ENCODE measurements around the gene PSMD7. TPM values are rescaled to one million over a fixed set of nuclear protein-coding genes. Genes with fewer than 3 reads are reported as not detected.
"Not testable (repeated sequence)": the region's sequence is repeated elsewhere in the genome, so short reads cannot be mapped to it uniquely, and the experiment has no call there.

Gene PSMD7
- total RNA-seq, 2 donors from 2014 or later = 128 to 137 TPM

DNA sequence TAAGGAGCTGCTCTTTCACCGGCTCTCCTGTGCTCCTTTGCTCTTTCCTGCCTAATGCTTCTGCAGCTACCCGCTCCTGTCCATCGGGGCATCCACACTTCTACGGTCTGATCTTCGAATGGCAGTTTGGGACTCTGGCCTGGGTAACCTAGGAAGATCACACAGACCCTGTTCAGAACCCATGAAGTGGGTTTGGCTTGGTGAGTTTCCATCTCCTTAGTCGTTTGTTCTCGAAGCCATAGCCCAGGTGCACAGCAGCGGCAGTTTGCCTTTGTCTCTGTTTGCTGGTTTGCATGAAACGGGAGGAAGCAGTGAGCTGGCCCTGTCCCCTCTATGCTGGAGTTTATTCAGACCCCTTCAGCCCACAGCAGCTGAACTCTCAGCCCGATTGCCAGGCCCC is 29.0 kb downstream of the PSMD7 start:
- no peak overlapping the region for H3K9ac ChIP-seq (ENCODE audit: extremely low read depth, low read length, poor library complexity, severe bottlenecking)
- TF ChIP-seq, protein P1, sequence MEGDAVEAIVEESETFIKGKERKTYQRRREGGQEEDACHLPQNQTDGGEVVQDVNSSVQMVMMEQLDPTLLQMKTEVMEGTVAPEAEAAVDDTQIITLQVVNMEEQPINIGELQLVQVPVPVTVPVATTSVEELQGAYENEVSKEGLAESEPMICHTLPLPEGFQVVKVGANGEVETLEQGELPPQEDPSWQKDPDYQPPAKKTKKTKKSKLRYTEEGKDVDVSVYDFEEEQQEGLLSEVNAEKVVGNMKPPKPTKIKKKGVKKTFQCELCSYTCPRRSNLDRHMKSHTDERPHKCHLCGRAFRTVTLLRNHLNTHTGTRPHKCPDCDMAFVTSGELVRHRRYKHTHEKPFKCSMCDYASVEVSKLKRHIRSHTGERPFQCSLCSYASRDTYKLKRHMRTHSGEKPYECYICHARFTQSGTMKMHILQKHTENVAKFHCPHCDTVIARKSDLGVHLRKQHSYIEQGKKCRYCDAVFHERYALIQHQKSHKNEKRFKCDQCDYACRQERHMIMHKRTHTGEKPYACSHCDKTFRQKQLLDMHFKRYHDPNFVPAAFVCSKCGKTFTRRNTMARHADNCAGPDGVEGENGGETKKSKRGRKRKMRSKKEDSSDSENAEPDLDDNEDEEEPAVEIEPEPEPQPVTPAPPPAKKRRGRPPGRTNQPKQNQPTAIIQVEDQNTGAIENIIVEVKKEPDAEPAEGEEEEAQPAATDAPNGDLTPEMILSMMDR (conservative IDR thresholded peaks at IDR 0.05) = no peak
- Mint-ChIP-seq H3K36me3 (ENCODE audit: low read depth) (peaks cover 31% of the 10 kb centered on the region), H3K27me3 (ENCODE audit: insufficient read depth) (no peaks in the 10 kb centered on the region), H3K4me3 (no peak overlapping the region), H3K27ac (no peak overlapping the region), H3K9me3 (no peaks in the 10 kb centered on the region), H3K4me1 (no peaks in the 10 kb centered on the region)
- no peaks in the 10 kb centered on the region for H3K9me3 ChIP-seq (ENCODE audit: control insufficient read depth, low read length)
- no peaks in the 10 kb centered on the region for H3K27me3 ChIP-seq (ENCODE audit: control insufficient read depth, insufficient read depth, low read length, poor library complexity, severe bottlenecking)
- no peaks in the 10 kb centered on the region for H3K4me1 ChIP-seq (ENCODE audit: control insufficient read depth, insufficient read depth, low read length)
- 92 to 95% methylated on average over 9 to 10 of the region's 10 CpGs for WGBS, 2 experiments (ENCODE audit: insufficient coverage in 1 of 2, insufficient read length in 1 of 2)
- DNase-seq = no peak
- no peak overlapping the region for H3K4me3 ChIP-seq (ENCODE audit: low read length)
- no peak overlapping the region for H3K27ac ChIP-seq (ENCODE audit: low read depth, low read length)
- peaks cover 14% of the 10 kb centered on the region for H3K36me3 ChIP-seq (ENCODE audit: control insufficient read depth, insufficient read depth, low read length)

DNA sequence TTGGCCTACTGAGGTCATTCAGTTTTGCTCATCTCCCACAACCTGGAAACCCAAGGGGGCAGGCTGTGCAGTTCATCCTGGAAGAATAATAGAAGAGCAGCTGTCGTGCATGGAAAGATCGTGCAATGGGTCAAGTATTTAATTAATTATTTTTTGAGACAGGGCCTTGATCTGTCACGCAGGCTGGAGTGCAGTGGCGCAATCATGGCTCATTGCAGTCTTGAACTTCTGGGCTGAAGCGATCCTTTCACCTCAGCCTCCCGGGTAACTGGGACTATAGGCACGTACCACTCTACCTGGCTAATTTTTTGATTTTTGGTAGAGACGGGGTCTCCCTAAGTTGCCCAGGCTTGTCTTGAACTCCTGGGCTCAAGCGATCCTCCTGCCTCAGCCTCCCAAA is 31.7 kb downstream of the PSMD7 start:
- WGBS, 2 experiments (ENCODE audit: insufficient coverage in 1 of 2, insufficient read length in 1 of 2) = 92 to 97% methylated on average over 7 to 9 of the region's 9 CpGs
- H3K9ac ChIP-seq (ENCODE audit: extremely low read depth, low read length, poor library complexity, severe bottlenecking); H3K27ac ChIP-seq (ENCODE audit: low read depth, low read length); H3K4me3 Mint-ChIP-seq; H3K27me3 Mint-ChIP-seq (ENCODE audit: insufficient read depth); DNase-seq; H3K9me3 Mint-ChIP-seq; H3K4me1 Mint-ChIP-seq; H3K9me3 ChIP-seq (ENCODE audit: control insufficient read depth, low read length); H3K4me1 ChIP-seq (ENCODE audit: control insufficient read depth, insufficient read depth, low read length); H3K27ac Mint-ChIP-seq; H3K27me3 ChIP-seq (ENCODE audit: control insufficient read depth, insufficient read depth, low read length, poor library complexity, severe bottlenecking); H3K4me3 ChIP-seq (ENCODE audit: low read length): not testable (repeated sequence)
- peaks cover 45% of the 10 kb centered on the region for H3K36me3 Mint-ChIP-seq (ENCODE audit: low read depth)
- peaks cover 14% of the 10 kb centered on the region for H3K36me3 ChIP-seq (ENCODE audit: control insufficient read depth, insufficient read depth, low read length)

DNA sequence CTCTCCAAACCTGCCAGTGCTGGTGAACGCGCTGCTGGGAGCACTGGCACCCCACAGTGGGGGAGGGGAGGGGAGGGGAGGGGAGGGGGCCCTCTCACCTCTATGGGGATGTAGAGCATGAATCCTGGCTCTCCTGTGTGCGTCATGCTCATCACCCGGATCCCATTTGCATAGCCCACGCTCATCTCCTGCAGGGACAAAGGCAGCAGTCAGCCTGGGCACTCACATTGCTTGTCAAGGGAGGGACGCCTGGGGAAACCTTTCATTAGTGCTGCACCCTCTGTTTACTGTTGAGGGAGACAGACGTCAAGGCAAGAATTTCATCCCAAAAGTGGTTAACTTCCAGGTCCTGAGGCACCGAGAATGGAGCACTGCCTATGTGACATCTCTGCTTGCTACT is 35.9 kb downstream of the PSMD7 start:
- H3K9me3 Mint-ChIP-seq, H3K27ac Mint-ChIP-seq: not testable (repeated sequence)
- 83 to 96% methylated on average over 3 to 6 of the region's 8 CpGs for WGBS, 2 experiments (ENCODE audit: insufficient coverage in 1 of 2, insufficient read length in 1 of 2)

DNA sequence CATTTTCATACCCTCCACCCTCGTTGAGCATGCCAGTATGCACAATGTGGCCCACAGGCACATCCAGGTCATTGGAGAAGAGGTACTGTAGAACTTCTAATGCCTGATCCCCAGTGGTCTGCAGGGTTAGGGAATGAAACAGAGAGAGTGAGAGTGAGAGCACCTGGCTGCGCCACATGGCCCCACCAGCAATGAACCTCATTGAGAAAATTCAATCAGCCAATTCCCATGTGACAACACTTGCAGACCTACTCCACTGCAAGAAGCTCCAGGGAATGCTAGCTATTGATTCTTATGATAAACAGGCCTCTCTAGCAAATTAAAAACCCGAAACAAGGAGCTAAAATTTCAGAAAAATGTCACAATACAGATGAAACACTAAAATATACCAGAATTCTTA is 40.9 kb downstream of the PSMD7 start:
- H3K27ac ChIP-seq (ENCODE audit: low read depth, low read length); H3K4me3 ChIP-seq (ENCODE audit: low read length); H3K27ac Mint-ChIP-seq; H3K9me3 Mint-ChIP-seq; DNase-seq; H3K9me3 ChIP-seq (ENCODE audit: control insufficient read depth, low read length); H3K27me3 ChIP-seq (ENCODE audit: control insufficient read depth, insufficient read depth, low read length, poor library complexity, severe bottlenecking); H3K9ac ChIP-seq (ENCODE audit: extremely low read depth, low read length, poor library complexity, severe bottlenecking); H3K4me1 Mint-ChIP-seq; H3K4me3 Mint-ChIP-seq; H3K4me1 ChIP-seq (ENCODE audit: control insufficient read depth, insufficient read depth, low read length); H3K27me3 Mint-ChIP-seq (ENCODE audit: insufficient read depth); H3K36me3 ChIP-seq (ENCODE audit: control insufficient read depth, insufficient read depth, low read length): not testable (repeated sequence)
- 90% methylated on average over 2 of the region's 3 CpGs; no CpG with 5 or more reads in 1 of the 2 experiments for WGBS, 2 experiments (ENCODE audit: insufficient coverage in 1 of 2, insufficient read length in 1 of 2)
- H3K36me3 Mint-ChIP-seq (ENCODE audit: low read depth) = peaks cover 36% of the 10 kb centered on the region

More for the DNA sequence above, 35.9 kb downstream of the PSMD7 start:
- not testable (repeated sequence) for H3K27ac ChIP-seq (ENCODE audit: low read depth, low read length); DNase-seq; H3K9me3 ChIP-seq (ENCODE audit: control insufficient read depth, low read length); H3K4me3 Mint-ChIP-seq; H3K9ac ChIP-seq (ENCODE audit: extremely low read depth, low read length, poor library complexity, severe bottlenecking); H3K4me1 Mint-ChIP-seq; H3K27me3 ChIP-seq (ENCODE audit: control insufficient read depth, insufficient read depth, low read length, poor library complexity, severe bottlenecking); H3K36me3 ChIP-seq (ENCODE audit: control insufficient read depth, insufficient read depth, low read length); H3K4me1 ChIP-seq (ENCODE audit: control insufficient read depth, insufficient read depth, low read length); H3K27me3 Mint-ChIP-seq (ENCODE audit: insufficient read depth); H3K4me3 ChIP-seq (ENCODE audit: low read length)
- peaks cover 45% of the 10 kb centered on the region for H3K36me3 Mint-ChIP-seq (ENCODE audit: low read depth)

DNA sequence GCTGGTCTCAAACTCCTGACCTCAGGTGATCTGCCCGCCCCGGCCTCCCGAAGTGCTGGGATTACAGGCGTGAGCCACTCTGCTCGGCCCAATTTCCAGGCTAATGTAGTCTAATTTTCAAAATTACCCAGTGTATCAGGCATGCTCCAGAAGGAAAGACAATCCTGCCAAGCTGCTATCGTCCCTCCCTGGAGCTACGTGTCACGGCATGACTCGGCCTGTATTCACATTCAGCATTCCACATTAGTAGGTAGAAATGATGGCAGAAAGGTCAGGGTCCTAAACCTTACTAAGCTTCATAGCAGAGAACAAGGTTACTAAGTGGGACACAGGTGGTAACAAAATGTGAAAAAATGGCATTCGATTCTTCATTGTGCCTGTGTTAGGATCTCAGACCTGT is 42.6 kb downstream of the PSMD7 start:
- H3K4me1 Mint-ChIP-seq; H3K4me1 ChIP-seq (ENCODE audit: control insufficient read depth, insufficient read depth, low read length); H3K4me3 Mint-ChIP-seq; H3K4me3 ChIP-seq (ENCODE audit: low read length); H3K9me3 ChIP-seq (ENCODE audit: control insufficient read depth, low read length); H3K27ac Mint-ChIP-seq; H3K27me3 Mint-ChIP-seq (ENCODE audit: insufficient read depth); H3K27ac ChIP-seq (ENCODE audit: low read depth, low read length); DNase-seq; H3K9me3 Mint-ChIP-seq; H3K9ac ChIP-seq (ENCODE audit: extremely low read depth, low read length, poor library complexity, severe bottlenecking); H3K36me3 ChIP-seq (ENCODE audit: control insufficient read depth, insufficient read depth, low read length); H3K27me3 ChIP-seq (ENCODE audit: control insufficient read depth, insufficient read depth, low read length, poor library complexity, severe bottlenecking): not testable (repeated sequence)
- peaks cover 34% of the 10 kb centered on the region for H3K36me3 Mint-ChIP-seq (ENCODE audit: low read depth)
- WGBS, 2 experiments (ENCODE audit: insufficient coverage in 1 of 2, insufficient read length in 1 of 2) = 90 to 95% methylated on average over 5 to 9 of the region's 10 CpGs

DNA sequence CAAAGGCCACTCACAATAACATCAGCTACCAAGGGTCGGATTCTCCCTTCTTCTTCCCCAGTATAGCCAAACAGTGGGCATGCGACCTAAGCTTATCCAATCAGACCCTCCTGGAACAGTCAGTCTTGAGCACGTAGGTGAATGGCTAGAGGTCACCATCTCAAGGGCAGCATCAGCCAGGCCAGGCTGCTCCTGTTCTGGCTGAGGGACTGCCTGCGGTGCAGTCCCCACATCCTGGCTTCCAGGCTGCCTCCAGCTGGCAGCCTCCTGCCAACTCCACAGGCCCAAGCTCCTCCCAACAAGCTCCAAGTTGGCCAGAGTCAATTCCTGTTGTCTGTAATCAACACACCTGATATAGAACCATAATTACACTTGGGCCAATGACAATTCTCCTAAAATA is 56.4 kb downstream of the PSMD7 start:
- not testable (repeated sequence) for H3K27me3 Mint-ChIP-seq (ENCODE audit: insufficient read depth); H3K4me3 ChIP-seq (ENCODE audit: low read length); H3K4me1 Mint-ChIP-seq; H3K9me3 Mint-ChIP-seq; H3K9me3 ChIP-seq (ENCODE audit: control insufficient read depth, low read length); H3K27ac Mint-ChIP-seq; H3K9ac ChIP-seq (ENCODE audit: extremely low read depth, low read length, poor library complexity, severe bottlenecking); H3K4me1 ChIP-seq (ENCODE audit: control insufficient read depth, insufficient read depth, low read length); DNase-seq; H3K27ac ChIP-seq (ENCODE audit: low read depth, low read length); H3K27me3 ChIP-seq (ENCODE audit: control insufficient read depth, insufficient read depth, low read length, poor library complexity, severe bottlenecking); H3K4me3 Mint-ChIP-seq
- peaks cover 33% of the 10 kb centered on the region for H3K36me3 Mint-ChIP-seq (ENCODE audit: low read depth)
- H3K36me3 ChIP-seq (ENCODE audit: control insufficient read depth, insufficient read depth, low read length) = peaks cover 18% of the 10 kb centered on the region
- WGBS, 2 experiments (ENCODE audit: insufficient coverage in 1 of 2, insufficient read length in 1 of 2) = 92 to 95% methylated on average over 2 to 4 of the region's 4 CpGs
